ENCODE data around the gene PLCB4. TPM values are rescaled to one million over a fixed set of nuclear protein-coding genes. Genes with fewer than 3 reads are reported as not detected.

The PLCB4 gene
- total and polyA plus RNA-seq, 3 experiments from 2014 or later, result not detected

DNA sequence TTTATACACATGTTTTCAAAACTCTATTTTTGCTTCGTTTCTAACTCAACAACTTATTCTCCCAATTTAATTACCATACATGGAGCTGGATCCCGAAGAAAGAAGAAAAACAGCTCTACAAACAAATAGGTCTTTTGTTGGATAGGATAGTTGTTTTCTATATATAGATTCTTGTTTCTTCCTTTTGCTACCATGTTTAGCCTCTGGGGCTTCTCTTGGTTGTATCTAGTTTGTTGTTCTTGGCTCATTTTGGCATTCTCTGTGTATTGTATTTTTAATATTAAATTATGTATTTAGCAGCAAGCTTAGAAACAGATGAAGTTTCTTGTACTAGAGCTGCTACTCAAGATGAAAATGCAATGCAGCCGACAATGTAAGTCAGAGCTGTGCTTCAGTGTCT lies 60.9 kb downstream of the PLCB4 start:
- Mint-ChIP-seq H3K9me3 (peaks cover 4 to 12% (median 6%) of the 10 kb centered on the region in 5 donors), H3K4me3 (no peak overlapping the region), H3K27ac (no peak overlapping the region), H3K27me3 (peaks cover 0 to 2% of the 10 kb centered on the region in 2 donors), H3K4me1 (no peaks in the 10 kb centered on the region), H3K36me3 (no peaks in the 10 kb centered on the region)
- DNase-seq, result no peak
- H3K27ac ChIP-seq (ENCODE audit: low read depth, low read length), result no peak overlapping the region
- CTCF ChIA-PET, result no interaction called here
- H3K36me3 ChIP-seq (ENCODE audit: insufficient read depth, low read length), result no peaks in the 10 kb centered on the region
- H3K4me3 ChIP-seq (ENCODE audit: low read length), result no peak overlapping the region
- no peaks in the 10 kb centered on the region for H3K27me3 ChIP-seq (ENCODE audit: insufficient read depth, low read length, poor library complexity, severe bottlenecking)
- POLR2A ChIA-PET, result no interaction called here
- no peaks in the 10 kb centered on the region for H3K9me3 ChIP-seq (ENCODE audit: low read length)
- no peaks in the 10 kb centered on the region for H3K4me1 ChIP-seq (ENCODE audit: insufficient read depth, low read length)

GRCh38 chr20:9130521-9130920 lies 61.6 kb downstream of the PLCB4 start:
- no peaks in the 10 kb centered on the region for H3K4me1 Mint-ChIP-seq
- no peak overlapping the region for H3K27ac ChIP-seq (ENCODE audit: low read depth, low read length)
- H3K36me3 Mint-ChIP-seq, result no peaks in the 10 kb centered on the region
- ChIA-PET CTCF (no interaction called here), POLR2A (no interaction called here)
- no peak overlapping the region for H3K4me3 ChIP-seq (ENCODE audit: low read length)
- H3K9me3 ChIP-seq (ENCODE audit: low read length), result no peaks in the 10 kb centered on the region
- H3K4me3 Mint-ChIP-seq, result no peak overlapping the region
- H3K36me3 ChIP-seq (ENCODE audit: insufficient read depth, low read length), result no peaks in the 10 kb centered on the region
- no peak overlapping the region for H3K27ac Mint-ChIP-seq
- H3K4me1 ChIP-seq (ENCODE audit: insufficient read depth, low read length), result no peaks in the 10 kb centered on the region
- DNase-seq, result no peak
- H3K9me3 Mint-ChIP-seq, result peaks cover 4 to 12% (median 6%) of the 10 kb centered on the region in 5 donors
- no peaks in the 10 kb centered on the region for H3K27me3 ChIP-seq (ENCODE audit: insufficient read depth, low read length, poor library complexity, severe bottlenecking)
- H3K27me3 Mint-ChIP-seq, result peaks cover 0 to 2% of the 10 kb centered on the region in 2 donors

DNA sequence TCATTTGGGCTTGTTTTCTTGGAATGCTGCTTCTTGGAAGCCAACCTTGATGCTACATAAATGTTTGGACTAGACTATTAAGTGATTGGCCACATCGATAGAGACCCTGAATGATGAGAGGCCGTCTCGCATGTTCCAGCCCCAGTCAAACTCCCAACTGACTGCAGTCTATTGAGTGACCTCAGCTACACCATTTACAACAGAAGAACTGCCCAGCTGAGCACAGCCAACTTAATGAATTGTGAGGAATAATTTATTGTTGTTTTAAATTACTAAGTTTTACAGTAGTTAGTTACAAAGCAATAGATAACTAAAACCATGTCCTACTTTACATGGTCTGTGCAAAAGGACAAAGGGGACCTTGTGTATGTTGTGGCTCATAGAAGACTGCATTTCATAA lies 63.0 kb downstream of the PLCB4 start:
- ChIA-PET POLR2A (no interaction called here), CTCF (no interaction called here)
- no peaks in the 10 kb centered on the region for H3K4me1 Mint-ChIP-seq
- no peaks in the 10 kb centered on the region for H3K4me1 ChIP-seq (ENCODE audit: insufficient read depth, low read length)
- peaks cover 0 to 2% of the 10 kb centered on the region in 2 donors for H3K27me3 Mint-ChIP-seq
- no peak overlapping the region for H3K4me3 ChIP-seq (ENCODE audit: low read length)
- no peaks in the 10 kb centered on the region for H3K9me3 ChIP-seq (ENCODE audit: low read length)
- peaks cover 4 to 12% (median 6%) of the 10 kb centered on the region in 5 donors for H3K9me3 Mint-ChIP-seq
- H3K27ac ChIP-seq (ENCODE audit: low read depth, low read length), result no peak overlapping the region
- no peaks in the 10 kb centered on the region for H3K36me3 ChIP-seq (ENCODE audit: insufficient read depth, low read length)
- DNase-seq, result no peak
- H3K27me3 ChIP-seq (ENCODE audit: insufficient read depth, low read length, poor library complexity, severe bottlenecking), result no peaks in the 10 kb centered on the region
- H3K27ac Mint-ChIP-seq, result no peak overlapping the region
- H3K4me3 Mint-ChIP-seq, result no peak overlapping the region
- no peaks in the 10 kb centered on the region for H3K36me3 Mint-ChIP-seq

GRCh38 chr20:9134346-9134745 lies 65.5 kb downstream of the PLCB4 start:
- Histone ChIP-seq H3K4me3 (ENCODE audit: low read length) (no peak overlapping the region), H3K9me3 (ENCODE audit: low read length) (no peaks in the 10 kb centered on the region), H3K27ac (ENCODE audit: low read depth, low read length) (no peak overlapping the region), H3K4me1 (ENCODE audit: insufficient read depth, low read length) (no peaks in the 10 kb centered on the region), H3K27me3 (ENCODE audit: insufficient read depth, low read length, poor library complexity, severe bottlenecking) (no peaks in the 10 kb centered on the region), H3K36me3 (ENCODE audit: insufficient read depth, low read length) (no peaks in the 10 kb centered on the region)
- Mint-ChIP-seq H3K9me3 (peaks cover 3 to 13% (median 4%) of the 10 kb centered on the region in 5 donors), H3K4me3 (no peak overlapping the region), H3K27me3 (no peaks in the 10 kb centered on the region), H3K27ac (no peak overlapping the region), H3K4me1 (no peaks in the 10 kb centered on the region), H3K36me3 (peaks cover 0 to 1% (median 0%) of the 10 kb centered on the region in 3 donors)
- DNase-seq, result no peak
- ChIA-PET POLR2A (no interaction called here), CTCF (no interaction called here)

GRCh38 chr20:9136114-9136513 lies 67.2 kb downstream of the PLCB4 start:
- ChIA-PET POLR2A (no interaction called here), CTCF (no interaction called here)
- no peak overlapping the region for H3K27ac Mint-ChIP-seq
- Histone ChIP-seq H3K27me3 (ENCODE audit: insufficient read depth, low read length, poor library complexity, severe bottlenecking) (no peaks in the 10 kb centered on the region), H3K36me3 (ENCODE audit: insufficient read depth, low read length) (no peaks in the 10 kb centered on the region), H3K27ac (ENCODE audit: low read depth, low read length) (no peak overlapping the region), H3K9me3 (ENCODE audit: low read length) (no peaks in the 10 kb centered on the region), H3K4me1 (ENCODE audit: insufficient read depth, low read length) (no peaks in the 10 kb centered on the region), H3K4me3 (ENCODE audit: low read length) (no peak overlapping the region)
- DNase-seq, result no peak
- peaks cover 0 to 1% (median 0%) of the 10 kb centered on the region in 3 donors for H3K36me3 Mint-ChIP-seq
- no peaks in the 10 kb centered on the region for H3K4me1 Mint-ChIP-seq
- peaks cover 3 to 13% (median 4%) of the 10 kb centered on the region in 5 donors for H3K9me3 Mint-ChIP-seq
- H3K4me3 Mint-ChIP-seq, result no peak overlapping the region
- peaks cover 0 to 2% of the 10 kb centered on the region in 2 donors for H3K27me3 Mint-ChIP-seq

- Histone ChIP-seq H3K36me3 (ENCODE audit: insufficient read depth, low read length) (no peaks in the 10 kb centered on the region), H3K4me1 (ENCODE audit: insufficient read depth, low read length) (no peaks in the 10 kb centered on the region), H3K27ac (ENCODE audit: low read depth, low read length) (no peak overlapping the region), H3K4me3 (ENCODE audit: low read length) (no peak overlapping the region), H3K27me3 (ENCODE audit: insufficient read depth, low read length, poor library complexity, severe bottlenecking) (no peaks in the 10 kb centered on the region), H3K9me3 (ENCODE audit: low read length) (no peaks in the 10 kb centered on the region)
- ChIA-PET CTCF (no interaction called here), POLR2A (no interaction called here)
- Mint-ChIP-seq H3K27me3 (peaks cover 0 to 2% of the 10 kb centered on the region in 2 donors), H3K27ac (no peak overlapping the region), H3K4me1 (no peaks in the 10 kb centered on the region), H3K9me3 (peaks cover 0 to 13% (median 5%) of the 10 kb centered on the region in 5 donors), H3K36me3 (peaks cover 0 to 1% (median 0%) of the 10 kb centered on the region in 3 donors), H3K4me3 (no peak overlapping the region)
- DNase-seq, result no peak
Observed at GRCh38 chr20:9137001-9137400, 68.1 kb downstream of the PLCB4 start.

GRCh38 chr20:9139106-9139833 lies 70.4 kb downstream of the PLCB4 start:
- Histone ChIP-seq H3K27me3 (ENCODE audit: insufficient read depth, low read length, poor library complexity, severe bottlenecking) (no peaks in the 10 kb centered on the region), H3K4me3 (ENCODE audit: low read length) (no peak overlapping the region), H3K36me3 (ENCODE audit: insufficient read depth, low read length) (no peaks in the 10 kb centered on the region), H3K4me1 (ENCODE audit: insufficient read depth, low read length) (no peaks in the 10 kb centered on the region), H3K27ac (ENCODE audit: low read depth, low read length) (no peak overlapping the region), H3K9me3 (ENCODE audit: low read length) (no peaks in the 10 kb centered on the region)
- no peaks in the 10 kb centered on the region for H3K4me1 Mint-ChIP-seq
- H3K36me3 Mint-ChIP-seq, result peaks cover 0 to 1% (median 0%) of the 10 kb centered on the region in 3 donors
- ChIA-PET POLR2A (no interaction called here), CTCF (no interaction called here)
- peaks cover 0 to 2% of the 10 kb centered on the region in 2 donors for H3K27me3 Mint-ChIP-seq
- H3K27ac Mint-ChIP-seq, result no peak overlapping the region
- no peak for DNase-seq
- no peak overlapping the region for H3K4me3 Mint-ChIP-seq
- H3K9me3 Mint-ChIP-seq, result peaks cover 0 to 13% (median 6%) of the 10 kb centered on the region in 5 donors

GRCh38 chr20:9140162-9140760 lies 71.4 kb downstream of the PLCB4 start:
- Histone ChIP-seq H3K4me3 (ENCODE audit: low read length) (no peak overlapping the region), H3K9me3 (ENCODE audit: low read length) (no peaks in the 10 kb centered on the region), H3K36me3 (ENCODE audit: insufficient read depth, low read length) (no peaks in the 10 kb centered on the region), H3K27ac (ENCODE audit: low read depth, low read length) (no peak overlapping the region), H3K27me3 (ENCODE audit: insufficient read depth, low read length, poor library complexity, severe bottlenecking) (no peaks in the 10 kb centered on the region), H3K4me1 (ENCODE audit: insufficient read depth, low read length) (no peaks in the 10 kb centered on the region)
- Mint-ChIP-seq H3K9me3 (peaks cover 0 to 10% (median 6%) of the 10 kb centered on the region in 5 donors), H3K27me3 (peaks cover 0 to 2% of the 10 kb centered on the region in 2 donors), H3K4me3 (no peak overlapping the region), H3K4me1 (no peaks in the 10 kb centered on the region), H3K27ac (no peak overlapping the region), H3K36me3 (peaks cover 0 to 1% (median 0%) of the 10 kb centered on the region in 3 donors)
- POLR2A ChIA-PET, result no interaction called here
- DNase-seq, result no peak
- CTCF ChIA-PET, result no interaction called here
